NCI-H2227 (cell line): Measurements from ENCODE around the gene SMCO3.
A peak's percentile ranks its signal among the peaks of the same experiment; 100 is the strongest.

ENCODE experiments used
- DNase-seq: peaks from one replicate; lab custom pipeline; 2025; ENCODE audit not compliant: unreplicated experiment; lab: John Stamatoyannopoulos, UW

The SMCO3 gene

DNA sequence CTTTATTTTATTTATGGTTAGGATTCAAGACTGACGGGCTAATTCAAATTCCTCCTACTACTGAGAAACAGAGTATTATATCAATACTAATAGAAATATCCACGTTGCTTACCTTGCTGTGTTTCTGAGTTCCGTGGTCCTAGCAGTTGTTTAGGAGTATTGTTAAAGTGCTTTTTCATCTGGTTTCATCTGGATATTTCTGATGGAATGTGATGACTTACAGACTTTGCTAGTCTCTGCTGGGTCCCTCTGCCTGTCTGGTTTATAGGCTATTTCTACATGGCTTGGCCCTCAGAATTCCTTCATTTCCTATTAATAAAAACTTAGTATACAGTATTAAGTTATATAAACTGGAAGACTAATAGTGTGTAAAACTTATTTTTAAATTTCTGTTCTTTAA lies at the start of gene SMCO3:
SMCO3 (minus strand) TSS at position 169 of the 400 bp plus-strand sequence. CDS start 7,502 bp downstream, outside the sequence.
- no peak for DNase-seq

DNA sequence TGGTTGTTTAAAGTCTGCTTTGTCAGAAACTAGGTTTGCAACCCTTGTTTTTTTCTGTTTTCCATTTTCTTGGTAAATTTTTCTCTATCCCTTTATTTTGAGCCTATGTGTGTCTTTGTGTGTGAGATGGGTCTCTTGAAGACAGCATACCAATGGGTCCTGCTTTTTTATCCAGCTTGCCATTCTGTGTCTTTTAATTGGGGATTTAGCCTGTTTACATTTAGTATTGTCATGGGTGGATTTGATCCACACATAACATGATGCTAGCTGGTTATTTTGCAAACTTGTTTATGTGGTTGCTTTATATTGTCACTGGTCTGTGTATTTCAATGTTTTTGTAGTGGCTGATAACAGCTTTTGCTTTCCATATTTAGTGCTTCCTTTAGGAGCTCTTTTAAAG lies 46.5 kb upstream of the SMCO3 start:
- no peak for DNase-seq

DNA sequence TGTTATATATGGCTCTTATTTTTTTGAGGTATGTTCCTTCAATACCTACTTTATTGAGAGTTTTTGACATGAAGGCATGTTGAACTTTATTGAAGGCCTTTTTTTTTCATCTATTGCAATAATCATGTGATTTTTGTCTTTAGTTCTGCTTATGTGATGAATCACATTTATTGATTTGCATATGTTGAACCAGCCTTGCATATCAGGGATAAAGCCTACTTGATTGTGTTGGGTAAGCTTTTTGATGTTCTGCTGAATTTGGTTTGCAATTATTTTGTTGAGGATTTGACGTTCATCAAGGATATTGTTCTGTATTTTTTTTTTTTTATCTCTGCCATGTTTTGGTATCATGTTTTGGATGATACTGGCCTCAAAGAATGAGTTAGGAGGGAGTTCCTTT lies 44.5 kb upstream of the SMCO3 start:
- no peak for DNase-seq

DNA sequence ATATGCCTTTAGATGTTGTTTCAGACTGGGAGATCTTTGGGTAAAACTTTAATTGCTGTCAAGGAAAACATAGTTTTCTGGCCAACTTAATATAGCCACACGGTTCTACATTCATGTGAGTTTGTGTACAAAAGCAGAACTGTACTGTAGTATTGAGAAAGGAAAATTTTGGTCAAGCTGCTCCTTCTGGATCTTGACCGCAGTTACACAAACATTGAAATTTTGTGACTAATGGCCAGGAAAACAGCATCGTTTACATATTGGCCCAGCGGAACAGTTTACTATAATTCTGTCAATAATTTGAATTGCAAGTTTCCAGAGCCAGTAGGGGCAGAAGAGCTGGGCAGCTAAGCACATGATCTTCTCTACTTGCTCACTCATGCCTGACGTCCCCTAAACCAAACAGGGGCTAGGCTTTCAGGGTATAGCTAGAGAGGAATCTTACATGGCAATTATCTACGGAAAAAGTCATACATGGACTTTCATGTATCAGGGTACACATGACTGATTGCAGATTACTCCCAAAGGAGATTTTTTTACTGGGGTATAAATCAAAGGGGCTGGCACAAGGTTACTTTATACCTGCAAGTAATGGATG lies 40.7 kb upstream of the SMCO3 start:
- DNase-seq = no peak

DNA sequence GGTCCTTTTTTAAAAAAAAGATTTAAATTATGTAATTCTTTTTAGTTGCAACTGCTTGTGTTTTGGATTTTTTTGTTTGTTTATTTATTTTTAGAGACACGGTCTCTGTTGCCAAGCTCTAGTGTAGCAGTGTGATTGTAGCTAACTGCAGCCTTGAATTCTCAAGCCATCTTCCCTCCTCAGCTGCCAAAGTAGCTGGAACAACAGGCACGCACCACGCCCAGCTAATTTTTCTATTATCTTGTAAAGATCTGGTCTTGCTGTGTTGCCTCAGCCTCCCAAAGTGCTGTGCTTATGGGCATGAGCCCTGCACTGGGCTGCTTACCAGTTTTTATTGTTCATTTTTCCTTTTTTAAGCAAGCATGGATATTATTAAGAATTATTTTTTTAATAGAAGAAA lies 40.0 kb upstream of the SMCO3 start:
- DNase-seq = peak; percentile 59

DNA sequence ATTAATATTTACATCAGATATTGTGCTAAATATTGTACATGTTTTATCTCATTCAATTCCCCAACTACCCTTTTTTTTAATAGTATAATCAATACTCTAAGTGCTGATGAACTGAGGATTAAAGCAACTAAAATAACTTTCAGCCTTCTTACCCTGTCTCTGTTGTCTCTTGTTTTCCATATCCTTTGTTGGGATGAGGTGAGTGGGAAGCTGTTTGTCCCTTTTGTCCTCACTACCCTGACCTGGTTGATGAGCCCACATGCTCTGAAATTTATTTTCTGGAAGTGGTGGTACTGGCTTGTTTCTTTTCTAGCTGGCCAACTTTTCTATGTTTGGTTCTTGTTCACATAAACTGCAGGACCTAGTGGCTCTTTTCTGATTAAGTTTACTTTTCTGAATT lies 38.9 kb upstream of the SMCO3 start:
- DNase-seq = no peak

DNA sequence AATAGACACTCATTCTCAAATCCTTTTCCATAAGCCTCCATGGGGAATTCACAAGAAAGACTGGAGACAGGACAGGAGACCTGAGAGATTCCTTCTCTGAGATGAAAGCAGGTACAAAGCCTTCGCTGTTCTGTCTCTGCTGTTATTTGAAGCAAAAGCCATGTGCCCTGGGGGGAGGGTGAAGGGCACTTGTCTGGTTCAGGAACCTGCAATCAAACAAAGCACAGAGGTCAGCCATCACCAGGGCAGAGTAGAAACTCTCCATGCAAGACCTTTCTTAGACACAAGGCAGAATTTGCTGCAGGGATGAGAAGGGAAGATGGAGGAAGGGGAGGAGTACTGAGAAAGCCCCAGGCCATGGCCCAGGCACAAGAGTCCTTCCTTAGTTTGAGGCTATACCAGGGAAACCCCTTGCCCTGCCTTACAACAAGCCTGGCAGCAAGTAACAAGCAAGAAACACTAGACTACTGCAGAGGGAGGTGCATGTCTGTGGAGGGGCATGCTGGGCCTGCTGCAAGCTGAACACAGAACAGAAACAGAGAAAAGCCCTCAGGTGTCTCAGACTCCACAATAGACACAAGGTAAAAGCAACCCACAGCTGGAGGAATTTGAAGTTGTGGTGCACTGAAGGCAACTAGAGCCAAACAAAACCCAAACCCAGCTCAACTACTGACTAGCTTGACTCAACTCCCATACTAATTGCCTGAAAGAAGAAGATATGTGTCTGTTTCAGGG lies 37.1 kb upstream of the SMCO3 start:
- DNase-seq = no peak

DNA sequence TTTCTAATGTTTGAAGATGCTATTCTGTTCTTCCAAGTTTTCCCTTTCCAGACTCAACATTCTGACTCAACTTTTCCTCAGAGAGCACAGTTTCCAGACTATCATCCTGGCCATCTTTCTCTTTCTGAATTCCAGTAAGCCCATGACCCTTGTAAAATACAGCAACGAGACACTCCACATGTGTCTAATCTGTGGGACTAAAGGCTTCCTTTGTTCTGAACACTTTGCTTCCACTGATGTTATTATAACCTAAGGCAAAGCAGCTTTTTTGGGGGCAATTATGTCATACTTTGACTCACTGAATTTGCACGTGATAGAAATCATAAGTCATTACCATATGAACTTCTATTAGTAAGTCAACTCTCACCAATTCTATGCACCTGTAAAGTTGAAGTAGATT lies 35.7 kb upstream of the SMCO3 start:
- no peak for DNase-seq

DNA sequence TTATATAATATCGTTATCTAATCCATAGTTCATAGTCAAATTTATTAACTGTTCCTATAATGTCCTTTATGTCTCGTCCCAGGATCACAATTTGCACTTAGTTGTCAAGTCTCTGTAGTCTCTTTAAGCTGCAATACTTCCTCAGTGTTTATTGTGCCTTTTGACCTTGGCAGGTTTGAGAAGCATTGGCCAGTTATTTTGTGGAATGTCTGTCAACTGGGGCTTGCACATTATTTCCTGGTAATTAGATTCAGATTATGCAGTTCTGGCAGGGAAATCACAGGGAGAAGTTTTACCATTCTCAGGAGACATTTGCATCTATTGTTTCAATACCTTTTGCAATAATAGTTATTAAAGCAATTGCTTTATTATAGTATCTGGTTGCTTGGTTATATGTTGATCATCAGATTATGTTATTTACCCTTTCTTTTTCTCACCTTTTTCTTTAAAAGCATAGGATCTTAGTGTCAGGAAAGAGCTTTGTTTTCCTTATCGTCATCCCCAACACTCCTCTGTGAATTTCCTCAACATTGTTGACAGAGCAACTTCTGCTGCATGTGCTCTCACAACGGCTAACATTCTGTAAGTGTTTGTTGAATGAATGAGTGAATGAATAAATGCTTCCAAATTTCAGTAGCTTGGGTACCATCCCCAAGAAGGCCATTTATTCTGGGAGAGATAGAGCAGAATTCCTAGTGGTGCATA lies 33.0 kb upstream of the SMCO3 start:
- DNase-seq = no peak

DNA sequence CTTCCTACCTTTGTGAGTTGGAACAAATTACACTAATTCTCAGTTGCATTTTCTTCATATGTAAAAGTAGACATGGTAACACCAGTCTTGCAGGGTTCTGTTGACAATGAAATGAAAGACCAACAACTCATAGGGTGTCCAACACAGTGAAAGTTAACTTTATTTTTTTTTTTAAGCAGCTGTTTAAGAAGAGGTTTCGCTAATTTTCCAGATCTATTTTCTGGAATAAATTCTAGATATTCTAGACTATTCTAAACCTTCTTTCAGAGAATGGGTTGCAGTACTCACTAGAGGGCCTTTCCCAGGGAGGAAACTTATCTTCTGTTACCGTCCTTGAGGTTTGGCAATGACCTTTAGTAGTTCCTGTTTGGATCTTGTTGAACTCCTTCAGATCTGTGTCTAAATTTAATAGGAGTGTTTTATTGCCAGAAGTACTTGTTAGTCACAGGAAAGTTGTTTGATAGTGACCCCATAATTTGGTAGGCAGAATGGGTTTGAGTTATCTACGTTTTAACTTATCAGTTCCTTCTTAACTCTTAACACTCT lies 32.1 kb upstream of the SMCO3 start:
- DNase-seq = no peak

DNA sequence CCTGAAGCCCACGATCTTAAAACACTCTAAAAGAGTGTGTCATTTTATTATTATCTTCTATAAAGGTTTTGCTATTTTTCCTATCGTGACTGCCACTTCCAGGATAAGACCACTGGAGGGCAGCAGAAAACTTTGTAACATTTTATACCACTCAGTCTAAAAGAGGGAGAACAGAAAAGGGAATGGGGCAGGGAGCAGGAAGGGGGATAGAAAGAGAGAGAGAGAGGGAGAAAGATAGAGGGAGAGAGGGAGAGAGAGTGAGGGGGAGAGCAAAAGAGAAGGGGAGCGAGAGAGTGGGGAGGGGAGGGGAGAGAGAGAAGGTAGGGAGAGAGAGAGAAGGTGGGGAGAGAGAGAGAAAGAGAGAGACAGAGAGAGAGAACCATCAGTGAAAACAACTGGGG lies 31.4 kb upstream of the SMCO3 start:
- DNase-seq = peak; percentile 57

DNA sequence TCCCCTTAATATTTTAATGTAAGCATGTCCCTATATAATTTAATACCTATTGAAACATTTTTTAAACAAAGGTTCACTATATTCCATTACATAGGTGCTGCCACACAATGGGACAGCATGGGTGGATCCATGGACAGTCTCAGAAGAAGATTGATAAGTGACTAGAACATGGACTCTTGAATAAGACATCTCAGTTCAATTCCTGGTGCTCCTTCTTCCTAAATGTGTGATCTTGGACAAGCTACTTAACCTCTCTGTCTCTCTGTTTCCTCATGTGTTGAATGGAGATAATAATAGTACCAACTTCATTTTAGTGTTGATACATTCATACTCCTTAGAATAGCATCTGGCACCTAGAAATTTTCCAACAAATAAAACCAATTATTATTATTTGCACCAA lies 30.4 kb upstream of the SMCO3 start:
- DNase-seq = no peak

DNA sequence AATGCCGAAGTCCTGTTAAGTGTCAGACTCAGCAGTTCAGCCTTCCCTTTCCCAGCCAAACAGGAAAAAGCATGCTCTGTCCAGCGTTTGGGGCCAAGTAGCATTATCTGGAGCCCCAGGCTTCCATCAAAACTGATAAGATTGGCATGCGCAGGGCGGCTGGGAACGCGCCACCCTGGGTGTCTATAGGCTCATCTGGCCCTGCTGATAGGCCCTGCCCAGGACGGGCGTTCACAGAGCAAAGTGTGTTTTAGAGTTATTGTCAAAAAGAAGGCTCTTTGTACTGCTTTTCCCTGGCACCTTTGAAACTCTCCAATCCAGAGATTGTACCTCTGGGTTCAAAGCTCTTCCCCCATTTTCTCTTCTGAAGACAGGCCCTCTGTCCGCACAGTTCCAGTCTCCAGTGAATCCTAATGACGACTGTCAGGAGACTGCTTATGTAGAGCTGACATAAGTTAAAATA lies 29.5 kb upstream of the SMCO3 start, which contains the start of gene ART4:
ART4 (minus strand) TSS at position 102 of the 463 bp plus-strand sequence. CDS start 413 bp downstream, outside the sequence.
- DNase-seq = no peak

DNA sequence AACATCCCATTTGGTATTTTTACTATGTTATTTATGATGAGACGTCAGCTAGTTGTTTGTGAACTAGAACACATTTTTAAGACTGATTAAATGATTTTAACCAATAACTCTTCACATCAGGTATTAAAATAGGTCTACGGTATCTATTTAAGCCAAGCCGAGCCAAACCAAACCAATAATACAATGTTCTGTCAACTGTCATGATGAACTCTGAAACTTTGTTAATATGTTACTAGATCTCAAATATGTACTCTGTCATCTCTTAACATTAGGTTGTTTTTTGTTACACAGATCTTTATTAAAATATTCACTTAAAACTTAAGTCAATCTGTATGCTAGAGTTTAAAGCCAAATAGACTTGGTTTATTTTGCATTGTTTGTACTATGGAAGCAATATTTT lies 28.3 kb upstream of the SMCO3 start:
- DNase-seq = no peak

DNA sequence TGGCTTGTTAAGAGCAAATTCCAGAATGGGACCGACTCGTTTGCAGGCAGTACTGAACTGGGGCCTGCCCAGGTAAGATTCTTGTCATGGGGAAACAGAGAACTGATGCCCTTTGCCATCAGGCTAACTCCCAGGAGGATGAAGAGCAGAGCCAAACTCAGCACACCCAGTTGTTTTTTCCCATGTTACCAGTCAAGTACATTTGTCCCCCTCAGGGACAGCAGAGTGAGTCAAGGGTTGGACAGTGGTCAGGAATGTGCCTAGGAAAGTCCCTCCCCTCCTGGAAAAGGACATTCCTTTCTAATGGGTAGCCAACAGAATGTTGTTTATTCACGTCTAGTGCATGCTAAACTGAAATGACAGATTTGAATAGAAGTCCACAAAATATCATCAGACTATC lies 27.8 kb upstream of the SMCO3 start:
- no peak for DNase-seq

DNA sequence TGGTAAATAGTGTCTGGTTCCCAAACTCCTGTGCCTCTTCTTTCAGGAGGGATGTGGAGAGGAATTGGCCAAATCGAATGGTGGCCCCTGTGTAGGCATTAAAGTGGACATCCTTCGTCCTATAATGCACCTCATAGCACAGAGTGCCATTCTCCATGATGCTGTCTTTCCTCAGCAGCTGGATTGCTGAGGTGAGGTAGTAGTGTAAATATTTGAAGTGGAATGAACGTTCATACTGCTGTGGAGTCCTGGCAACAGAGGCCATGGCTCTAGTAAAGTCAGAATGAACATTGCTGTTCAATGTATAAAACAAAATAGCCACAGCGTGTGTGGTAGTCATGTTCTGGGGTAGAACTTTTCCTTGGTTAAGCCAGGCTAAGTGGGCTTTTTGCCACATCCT lies 26.6 kb upstream of the SMCO3 start:
- no peak for DNase-seq

DNA sequence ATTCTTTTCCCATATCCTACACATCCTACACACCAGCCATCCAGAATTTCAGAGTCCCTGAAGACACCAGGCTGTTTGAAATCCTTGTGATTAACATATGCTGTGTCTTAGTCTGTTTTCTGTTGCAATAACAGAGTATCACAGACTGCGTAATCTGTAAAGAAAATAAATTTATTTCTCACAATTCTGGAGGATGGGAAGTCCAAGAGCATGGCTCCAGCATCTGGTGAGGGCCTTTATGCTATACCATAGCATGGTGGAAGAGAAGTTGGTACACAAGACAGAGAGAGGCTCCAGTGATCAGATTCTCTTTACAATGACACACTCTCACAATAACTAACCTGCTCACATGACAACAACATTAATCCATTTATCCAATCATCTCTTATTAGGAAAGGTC lies 25.3 kb upstream of the SMCO3 start:
- no peak for DNase-seq

DNA sequence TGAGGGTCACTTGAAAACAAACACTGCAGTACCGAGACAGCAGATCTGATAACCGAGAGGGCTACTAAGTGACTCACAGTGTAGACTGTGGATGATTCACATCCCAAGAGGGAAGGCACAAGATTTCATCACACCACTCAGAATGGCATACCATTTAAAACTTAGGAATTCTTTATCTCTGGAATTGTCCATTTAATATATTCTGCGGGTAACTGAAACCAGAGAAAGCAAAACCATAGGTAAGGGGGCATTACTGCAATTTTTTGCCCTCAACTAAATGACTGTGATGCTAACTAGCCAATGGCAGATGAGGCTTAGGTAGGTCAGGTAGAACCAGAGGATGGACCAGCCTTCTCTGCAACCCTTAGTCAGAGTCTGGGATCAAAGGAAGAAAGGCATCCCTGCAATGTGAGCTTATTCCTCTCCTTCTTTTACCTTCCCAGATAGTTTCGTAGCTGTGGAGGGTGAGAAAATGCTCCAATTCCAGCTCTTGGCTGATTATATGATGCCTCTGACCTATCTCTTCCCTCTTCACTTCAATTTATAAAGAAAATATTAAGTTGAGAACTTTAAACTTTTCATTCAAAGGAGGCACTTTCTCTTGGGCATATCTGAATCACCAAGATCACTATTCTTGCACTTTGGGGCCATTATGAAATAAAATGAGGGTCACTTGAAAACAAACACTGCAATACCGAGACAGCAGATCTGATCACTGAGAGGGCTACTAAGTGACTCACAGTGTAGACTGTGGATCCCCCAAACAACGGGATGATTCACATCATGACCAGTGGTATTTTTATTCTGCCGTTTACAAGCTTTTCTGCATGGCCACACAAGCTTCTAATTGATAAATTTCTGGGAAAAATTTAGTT lies 22.6 kb upstream of the SMCO3 start:
- DNase-seq = no peak

DNA sequence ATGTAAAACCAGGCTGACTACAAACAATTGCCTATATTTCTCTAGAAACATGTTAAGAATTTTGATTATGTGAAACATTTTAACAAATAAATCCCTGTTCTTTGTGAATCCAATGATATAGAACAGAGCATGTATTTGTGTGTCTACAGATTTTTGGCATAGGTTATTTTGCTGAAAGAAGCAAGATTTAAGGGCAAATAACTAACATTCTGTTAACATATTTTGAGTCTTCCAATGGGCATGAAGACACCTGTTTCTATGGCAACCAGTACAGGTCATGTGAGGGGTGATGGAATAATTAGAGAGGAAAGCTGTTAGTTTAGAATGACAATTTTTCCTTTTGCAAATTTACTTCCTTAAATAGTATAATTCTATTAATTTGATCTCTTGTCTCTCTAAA lies 20.5 kb upstream of the SMCO3 start:
- DNase-seq = peak; percentile 45

DNA sequence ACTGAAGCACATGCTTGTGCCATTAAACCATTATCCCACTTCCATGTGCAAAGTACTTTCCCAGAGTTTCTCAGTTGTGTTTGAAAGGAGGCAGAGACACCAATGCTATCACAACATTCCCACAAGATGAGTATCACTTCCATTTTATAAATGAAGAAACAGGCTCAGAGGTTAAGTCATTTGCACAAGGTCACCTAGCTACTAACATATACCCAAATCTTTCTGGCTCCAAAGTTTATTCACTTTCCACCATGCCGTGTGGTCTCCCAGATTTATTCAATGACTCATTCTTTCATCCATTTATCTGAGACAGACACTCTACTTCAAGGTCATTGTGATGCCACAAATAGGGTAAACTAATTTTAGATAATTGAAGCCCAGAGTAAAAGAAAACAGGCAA lies 20.0 kb upstream of the SMCO3 start:
- DNase-seq = no peak

DNA sequence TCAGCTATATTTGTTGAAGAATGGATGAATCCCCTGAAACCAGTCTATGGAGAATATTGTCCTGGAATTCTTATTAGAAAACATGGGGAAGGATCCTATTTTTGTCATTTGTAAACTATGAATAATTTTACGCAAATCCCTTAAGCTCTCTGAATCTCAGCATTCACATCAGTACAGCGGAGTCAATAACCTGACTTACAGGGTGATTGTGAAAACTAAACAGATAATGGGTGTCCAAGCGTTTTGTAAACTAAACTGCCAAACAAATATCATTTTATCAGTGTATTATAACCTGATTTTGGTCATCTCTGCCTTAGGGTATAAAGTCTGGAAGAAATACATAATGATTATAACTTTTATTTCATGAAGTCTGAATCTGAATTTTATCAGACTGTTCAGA lies 19.4 kb upstream of the SMCO3 start:
- DNase-seq = no peak
